ENCODE data around the gene PRKCA.

- TF ChIP-seq TAF1 (IDR thresholded peaks at IDR 0.05; ENCODE audit: borderline replicate concordance, insufficient read depth, low read length) (no peak), SIN3A (IDR thresholded peaks at IDR 0.05; ENCODE audit: borderline replicate concordance, insufficient read depth, low read length) (no peak), POLR2AphosphoS5 (IDR thresholded peaks at IDR 0.05; ENCODE audit: low read depth, low read length) (no peak), REST (IDR thresholded peaks at IDR 0.05; ENCODE audit: insufficient read depth in 1 of 2, low read depth in 2 of 2, low read length in 2 of 2) (no peak)
Measured at GRCh38 chr17:66445229-66445628, 142.8 kb downstream of the PRKCA start.
